Mesodermal cell (in vitro differentiated cells): ENCODE results near the gene CBLL1.
A peak's percentile ranks its signal among the peaks of the same experiment; 100 is the strongest.

Source experiments
- H3K27ac ChIP-seq: 2 replicates; pipeline ENCODE4 v1.7.0; 2013; ENCODE audit warnings: mild to moderate bottlenecking, low read depth, low read length, moderate library complexity; ENCODE audit not compliant: severe bottlenecking
- H3K36me3 ChIP-seq: 2 replicates; pipeline ENCODE4 v1.7.1; 2013; ENCODE audit warnings: mild to moderate bottlenecking, low read length, moderate library complexity; ENCODE audit not compliant: control insufficient read depth, insufficient read depth
- H3K4me1 ChIP-seq: one replicate; pipeline ENCODE4 v1.7.1; 2013; ENCODE audit warnings: mild to moderate bottlenecking, low read length; ENCODE audit not compliant: insufficient read depth, control insufficient read depth, poor library complexity, severe bottlenecking
- H3K4me3 ChIP-seq: 2 replicates; pipeline ENCODE4 v1.7.0; 2013; ENCODE audit warnings: low read length, control low read depth, mild to moderate bottlenecking; ENCODE audit not compliant: insufficient read depth, poor library complexity, severe bottlenecking; ENCODE audit errors: extremely low read depth
- H3K9me3 ChIP-seq: 2 replicates; pipeline ENCODE4 v1.7.1; 2013; ENCODE audit warnings: mild to moderate bottlenecking, low read length, moderate library complexity; ENCODE audit not compliant: control insufficient read depth
- WGBS, 2 experiments: methylation state at CpG; one replicate each; pipeline ENCODE4 v1.1.5; 2013; ENCODE audit warnings: missing lambda C conversion rate in 2 of 2; ENCODE audit not compliant: insufficient coverage in 2 of 2; 5-methylcytosine and 5-hydroxymethylcytosine counted together

The CBLL1 gene

GRCh38 chr7:107744345-107744750, 406 bp downstream of the CBLL1 start:
- Histone ChIP-seq H3K36me3 (peaks cover 9% of the 10 kb centered on the region), H3K4me1 (peaks cover 11% of the 10 kb centered on the region), H3K9me3 (no peaks in the 10 kb centered on the region), H3K4me3 (peak overlapping the region; percentile 95), H3K27ac (peak overlapping the region; percentile 97)
- 0% methylated on average over 11 to 20 of the region's 22 CpGs for WGBS, 2 experiments

- H3K36me3 ChIP-seq, result peaks cover 23% of the 10 kb centered on the region
- H3K4me1 ChIP-seq, result peaks cover 11% of the 10 kb centered on the region
- H3K27ac ChIP-seq, result no peak overlapping the region
- WGBS, 2 experiments, result 85 to 94% methylated on average over 2 of the region's 3 CpGs
- no peak overlapping the region for H3K4me3 ChIP-seq
- no peaks in the 10 kb centered on the region for H3K9me3 ChIP-seq
Measured at GRCh38 chr7:107746006-107746405, 2.1 kb downstream of the CBLL1 start.

GRCh38 chr7:107751113-107751512, 7.2 kb downstream of the CBLL1 start:
- no peaks in the 10 kb centered on the region for H3K9me3 ChIP-seq
- H3K4me1 ChIP-seq, result no peaks in the 10 kb centered on the region
- WGBS, 2 experiments, result 91 to 93% methylated on average over 3 to 4 of the region's 7 CpGs
- no peak overlapping the region for H3K4me3 ChIP-seq
- peaks cover 50% of the 10 kb centered on the region for H3K36me3 ChIP-seq
- no peak overlapping the region for H3K27ac ChIP-seq

- no peaks in the 10 kb centered on the region for H3K9me3 ChIP-seq
- H3K4me3 ChIP-seq, result no peak overlapping the region
- H3K36me3 ChIP-seq, result peaks cover 71% of the 10 kb centered on the region
- H3K27ac ChIP-seq, result no peak overlapping the region
- H3K4me1 ChIP-seq, result no peaks in the 10 kb centered on the region
- 100% methylated on average over 1 of the region's 2 CpGs for WGBS, 2 experiments
Measured at GRCh38 chr7:107754642-107755041, 10.7 kb downstream of the CBLL1 start.

GRCh38 chr7:107758667-107759066, 14.7 kb downstream of the CBLL1 start:
- Histone ChIP-seq H3K36me3 (peaks cover 39% of the 10 kb centered on the region), H3K4me3 (no peak overlapping the region), H3K9me3 (no peaks in the 10 kb centered on the region), H3K27ac (no peak overlapping the region), H3K4me1 (no peaks in the 10 kb centered on the region)
- 100% methylated on average over 1 of the region's 1 CpG; no CpG with 5 or more reads in 1 of the 2 experiments for WGBS, 2 experiments

GRCh38 chr7:107767391-107767790, 23.4 kb downstream of the CBLL1 start:
- Histone ChIP-seq H3K27ac (no peak overlapping the region), H3K36me3 (no peaks in the 10 kb centered on the region), H3K4me1 (no peaks in the 10 kb centered on the region), H3K4me3 (no peak overlapping the region), H3K9me3 (no peaks in the 10 kb centered on the region)
- WGBS, 2 experiments, result no CpG with 5 or more reads among the region's 2 CpGs

GRCh38 chr7:107768263-107768662, 24.3 kb downstream of the CBLL1 start:
- Histone ChIP-seq H3K4me3 (no peak overlapping the region), H3K36me3 (no peaks in the 10 kb centered on the region), H3K4me1 (no peaks in the 10 kb centered on the region), H3K9me3 (no peaks in the 10 kb centered on the region), H3K27ac (no peak overlapping the region)
- no CpG with 5 or more reads among the region's 1 CpG for WGBS, 2 experiments

GRCh38 chr7:107773027-107773426, 29.1 kb downstream of the CBLL1 start:
- no peaks in the 10 kb centered on the region for H3K36me3 ChIP-seq
- 100% methylated on average over 1 of the region's 2 CpGs; no CpG with 5 or more reads in 1 of the 2 experiments for WGBS, 2 experiments
- no peak overlapping the region for H3K4me3 ChIP-seq
- H3K4me1 ChIP-seq, result no peaks in the 10 kb centered on the region
- no peak overlapping the region for H3K27ac ChIP-seq
- H3K9me3 ChIP-seq, result no peaks in the 10 kb centered on the region

- Histone ChIP-seq H3K27ac (no peak overlapping the region), H3K4me1 (no peaks in the 10 kb centered on the region), H3K4me3 (no peak overlapping the region), H3K36me3 (no peaks in the 10 kb centered on the region), H3K9me3 (no peaks in the 10 kb centered on the region)
- WGBS, 2 experiments, result 92 to 100% methylated on average over 2 to 3 of the region's 3 CpGs
Measured at GRCh38 chr7:107777702-107778101, 33.8 kb downstream of the CBLL1 start.

- Histone ChIP-seq H3K4me3 (no peak overlapping the region), H3K9me3 (no peaks in the 10 kb centered on the region), H3K36me3 (no peaks in the 10 kb centered on the region), H3K4me1 (no peaks in the 10 kb centered on the region), H3K27ac (no peak overlapping the region)
- no CpG with 5 or more reads among the region's 4 CpGs for WGBS, 2 experiments
Measured at GRCh38 chr7:107778283-107778682, 34.3 kb downstream of the CBLL1 start.

- Histone ChIP-seq H3K4me1 (no peaks in the 10 kb centered on the region), H3K4me3 (no peak overlapping the region), H3K27ac (no peak overlapping the region), H3K9me3 (no peaks in the 10 kb centered on the region), H3K36me3 (no peaks in the 10 kb centered on the region)
- 90 to 96% methylated on average over 3 to 4 of the region's 6 CpGs for WGBS, 2 experiments
Measured at GRCh38 chr7:107779647-107780099, 35.7 kb downstream of the CBLL1 start.
